NOMO-1 (cell line): ENCODE measurements around the gene SELENOW.
"Not testable (repeated sequence)": the region's sequence is repeated elsewhere in the genome, so short reads cannot be mapped to it uniquely, and the experiment has no call there.

Experiments
- DNase-seq, 2 experiments: peaks; one replicate each; lab custom pipeline; 2025; ENCODE audit not compliant: unreplicated experiment in 2 of 2; lab: John Stamatoyannopoulos, UW

Gene SELENOW

GRCh38 chr19:47818221-47818620, 39.7 kb downstream of the SELENOW start:
- not testable (repeated sequence) for DNase-seq

- no peak for DNase-seq
Measured at GRCh38 chr19:47819858-47820257, 41.4 kb downstream of the SELENOW start.

- DNase-seq: no peak
Measured at GRCh38 chr19:47820410-47820809, 41.9 kb downstream of the SELENOW start.

GRCh38 chr19:47821460-47822020, 43.0 kb downstream of the SELENOW start, which contains the start of gene CRX:
TSS of gene CRX (plus strand) at chr19:47821937. CDS start at chr19:47834444, 12,507 bp downstream.
- DNase-seq: no peak

- no peak for DNase-seq
Measured at GRCh38 chr19:47824396-47824795, 45.9 kb downstream of the SELENOW start.

GRCh38 chr19:47826800-47827199, 48.3 kb downstream of the SELENOW start:
- DNase-seq: no peak

GRCh38 chr19:47832723-47833122, 54.2 kb downstream of the SELENOW start:
- no peak for DNase-seq
